K562 (cell line): ENCODE results near the gene EME2. TPM values are rescaled to one million over a fixed set of nuclear protein-coding genes. Genes with fewer than 3 reads are reported as not detected.

ENCODE experiments used
- ASH1L ChIP-seq: fragments of 450-650 bp; IDR thresholded peaks from 2 replicates; pipeline ENCODE4 v1.6.1; 2018; ENCODE audit warnings: borderline replicate concordance, mild to moderate bottlenecking, low read depth; ENCODE audit not compliant: partially characterized antibody
- C11orf30 ChIP-seq: fragments of 450-650 bp; IDR thresholded peaks from 2 replicates; pipeline ENCODE4 v1.6.1; 2016; ENCODE audit warnings: low read depth, mild to moderate bottlenecking
- CC2D1A ChIP-seq: fragments of 450-650 bp; IDR thresholded peaks from 2 replicates; pipeline ENCODE4 v1.6.1; 2017; ENCODE audit warnings: mild to moderate bottlenecking
- CREB1 ChIP-seq, 2 experiments: sonication (generic) in 1 of 2; formaldehyde crosslinking in 1 of 2; IDR thresholded peaks; 2 replicates each; pipeline versions ENCODE4 v1.6.1 to v1.8.0; 2012 to 2022; ENCODE audit warnings: inconsistent platforms in 1 of 2, mild to moderate bottlenecking in 1 of 2, missing genetic modification reagents in 1 of 2, moderate library complexity in 1 of 2
- CREM ChIP-seq: IDR thresholded peaks from 2 replicates; pipeline ENCODE4 v1.6.1; 2014; ENCODE audit warnings: antibody characterized with exemption, low read depth
- DLX4 ChIP-seq: fragments of 250-450 bp; sonication (Bioruptor Pico); IDR thresholded peaks from 2 replicates; pipeline ENCODE4 v1.6.1; 2021; ENCODE audit warnings: mild to moderate bottlenecking
- DMBX1 ChIP-seq: fragments of 250-450 bp; sonication (Bioruptor Pico); IDR thresholded peaks from 2 replicates; pipeline ENCODE4 v1.8.0; 2022; ENCODE audit warnings: inconsistent platforms, mild to moderate bottlenecking, moderate library complexity, borderline replicate concordance
- ETS2 ChIP-seq: IDR thresholded peaks from 2 replicates; pipeline ENCODE4 v1.6.1; 2016; ENCODE audit warnings: borderline replicate concordance, missing genetic modification characterization, mild to moderate bottlenecking, moderate library complexity, missing compliant biosample characterization; ENCODE audit not compliant: poor library complexity, severe bottlenecking
- FOXJ3 ChIP-seq: sonication (generic); formaldehyde crosslinking; IDR thresholded peaks from 2 replicates; pipeline ENCODE4 v1.4.0; 2020; ENCODE audit warnings: mild to moderate bottlenecking, missing genetic modification reagents
- FOXK2 ChIP-seq, 2 experiments: fragments of 450-650 bp; IDR thresholded peaks in 1 of 2; conservative IDR thresholded peaks in 1 of 2; 2 replicates each; pipeline ENCODE4 v1.6.1; 2016; ENCODE audit warnings: low read depth in 2 of 2, mild to moderate bottlenecking in 1 of 2
- KLF1 ChIP-seq: fragments of 450-650 bp; IDR thresholded peaks from 2 replicates; pipeline ENCODE4 v1.6.1; 2016; ENCODE audit warnings: missing genetic modification characterization, missing compliant biosample characterization
- MAFG ChIP-seq: fragments of 450-650 bp; conservative IDR thresholded peaks from 2 replicates; pipeline ENCODE4 v1.6.1; 2016; ENCODE audit warnings: missing genetic modification characterization, missing compliant biosample characterization
- MCM5 ChIP-seq: fragments of 450-650 bp; IDR thresholded peaks from 2 replicates; pipeline ENCODE4 v1.6.1; 2016; ENCODE audit warnings: low read depth
- PHF20 ChIP-seq: fragments of 450-650 bp; IDR thresholded peaks from 2 replicates; pipeline ENCODE4 v1.6.1; 2018; ENCODE audit not compliant: partially characterized antibody
- PKNOX1 ChIP-seq: fragments of 450-650 bp; IDR thresholded peaks from 2 replicates; pipeline ENCODE4 v1.6.1; 2016
- PURB ChIP-seq: sonication (generic); formaldehyde crosslinking; IDR thresholded peaks from 2 replicates; pipeline ENCODE4 v1.9.0; 2021; ENCODE audit warnings: low read depth, mild to moderate bottlenecking, missing genetic modification reagents
- RBFOX2 ChIP-seq: fragments of 200-400 bp; formaldehyde crosslinking; IDR thresholded peaks from 2 replicates; pipeline ENCODE4 v1.6.1; 2017; ENCODE audit warnings: low read depth, mild to moderate bottlenecking, low read length, moderate library complexity
- SMAD4 ChIP-seq: fragments of 250-450 bp; sonication (Bioruptor Pico); conservative IDR thresholded peaks from 2 replicates; pipeline ENCODE4 v1.8.0; 2021; ENCODE audit warnings: inconsistent platforms, mild to moderate bottlenecking, moderate library complexity
- SP1 ChIP-seq: sonication (generic); formaldehyde crosslinking; IDR thresholded peaks from 2 replicates; pipeline ENCODE4 v1.8.1; 2022; ENCODE audit warnings: mild to moderate bottlenecking, missing genetic modification reagents
- SRSF3 ChIP-seq: fragments of 200-400 bp; formaldehyde crosslinking; IDR thresholded peaks from 2 replicates; pipeline ENCODE4 v1.6.1; 2016; ENCODE audit warnings: mild to moderate bottlenecking, low read length, moderate library complexity; ENCODE audit not compliant: insufficient read depth
- SRSF7 ChIP-seq: fragments of 200-400 bp; formaldehyde crosslinking; optimal IDR thresholded peaks from 2 replicates; pipeline ENCODE3; 2017; ENCODE audit warnings: mild to moderate bottlenecking, low read depth, low read length
- TEAD2 ChIP-seq: fragments of 450-650 bp; IDR thresholded peaks from 2 replicates; pipeline ENCODE4 v1.6.1; 2016; ENCODE audit warnings: missing genetic modification characterization, control low read depth, missing compliant biosample characterization
- U2AF1 ChIP-seq: fragments of 200-400 bp; formaldehyde crosslinking; optimal IDR thresholded peaks from 2 replicates; pipeline ENCODE3; 2017; ENCODE audit warnings: mild to moderate bottlenecking, low read depth, low read length, moderate library complexity
- ZBTB7A ChIP-seq: IDR thresholded peaks from 2 replicates; pipeline ENCODE4 v1.6.1; 2011; ENCODE audit warnings: low read depth, mild to moderate bottlenecking, low read length, moderate library complexity, borderline replicate concordance; ENCODE audit not compliant: control insufficient read depth
- ZKSCAN1 ChIP-seq: fragments of 150-350 bp; IDR thresholded peaks from 2 replicates; pipeline ENCODE4 v1.6.1; 2016; ENCODE audit warnings: low read depth, low read length
- polyA plus RNA-seq, 8 experiments: library from polyadenylated mRNA; depleted of rRNA in 4 of 8; stranded (reverse) in 5 of 8; unstranded in 3 of 8; fragments of >200 nt; fragmentation: Nextera tagmentation in 2 of 8; fragmentation: Illumina TruSeq in 1 of 8; extraction: Ambion mirVana in 2 of 8; extraction: Trizol in 1 of 8; gene quantifications; 2 replicates each; pipeline versions ENCODE4 v1.2.1 to v1.2.3, GENCODE V29; 2011 to 2014; ENCODE audit warnings: inconsistent platforms in 1 of 8, missing spikeins in 1 of 8
- total RNA-seq, 7 experiments: library from RNA; depleted of rRNA in 6 of 7; stranded (reverse); fragments of >200 nt in 6 of 7; fragmentation: Illumina TruSeq in 2 of 7; extraction: Trizol in 2 of 7; gene quantifications; 2 replicates each; pipeline versions ENCODE4 v1.2.1 to v1.2.3, GENCODE V29; 2011 to 2021; ENCODE audit warnings: low replicate concordance in 1 of 7
- TF ChIP-seq, protein P1 (sequence below): fragments of 250-450 bp; sonication (Bioruptor Pico); IDR thresholded peaks from 2 replicates; pipeline ENCODE4 v1.4.0; 2020

The EME2 gene
- total and polyA plus RNA-seq, 9 of the 15 experiments (the other 6 are each of a cell fraction or from before 2014, with no cell fraction given): 0.35 to 19.9 (median 3.5) TPM

GRCh38 chr16:1782408-1783264 lies 10.0 kb downstream of the EME2 start, which contains the start of the genes NUBP2 and SPSB3 (continued):
- TF ChIP-seq ZBTB7A (peak; percentile 22; the same call in 1 of the 2 replicates), DLX4 (no peak), ETS2 (tag) (no peak), SMAD4 (peak; percentile 75), U2AF1 (no peak), PHF20 (peak; percentile 86), DMBX1 (CRISPR knock-in tag) (no peak), CREB1 (IDR thresholded peaks at IDR 0.05) (peak; percentile 98), CREB1 (CRISPR knock-in tag; IDR thresholded peaks at IDR 0.05) (peak; percentile 98), MAFG (tag) (no peak), KLF1 (tag) (peak; percentile 60; the same call in 1 of the 2 replicates), SP1 (CRISPR knock-in tag) (peak; percentile 96), PKNOX1 (peak; percentile 100), ZKSCAN1 (0 out of 2 replicates have a peak, but pooled peaks have one; percentile 19), C11orf30 (peak; percentile 99), SRSF3 (no peak), RBFOX2 (peak; percentile 84), FOXJ3 (CRISPR knock-in tag) (no peak), CC2D1A (peak; percentile 93; the same call in 1 of the 2 replicates), FOXK2 (conservative IDR thresholded peaks at IDR 0.05 in 1 of 2, IDR thresholded peaks at IDR 0.05 in 1 of 2; ENCODE audit: low read depth in 2 of 2) (peak; percentile 87), ASH1L (peak; percentile 98), SRSF7 (no peak), PURB (CRISPR knock-in tag) (no peak), CREM (peak; percentile 99), MCM5 (no peak), TEAD2 (tag) (no peak)
- TF ChIP-seq, protein P1, sequence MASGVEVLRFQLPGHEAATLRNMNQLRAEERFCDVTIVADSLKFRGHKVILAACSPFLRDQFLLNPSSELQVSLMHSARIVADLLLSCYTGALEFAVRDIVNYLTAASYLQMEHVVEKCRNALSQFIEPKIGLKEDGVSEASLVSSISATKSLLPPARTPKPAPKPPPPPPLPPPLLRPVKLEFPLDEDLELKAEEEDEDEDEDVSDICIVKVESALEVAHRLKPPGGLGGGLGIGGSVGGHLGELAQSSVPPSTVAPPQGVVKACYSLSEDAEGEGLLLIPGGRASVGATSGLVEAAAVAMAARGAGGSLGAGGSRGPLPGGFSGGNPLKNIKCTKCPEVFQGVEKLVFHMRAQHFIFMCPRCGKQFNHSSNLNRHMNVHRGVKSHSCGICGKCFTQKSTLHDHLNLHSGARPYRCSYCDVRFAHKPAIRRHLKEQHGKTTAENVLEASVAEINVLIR (CRISPR knock-in tag): peak; percentile 95
